H1 (cell line): Measurements from ENCODE around the gene EDN1.

Experiments
- CTCF ChIP-seq, 3 experiments: IDR thresholded peaks; 1 replicate in 2 of 3; 2 replicates in 1 of 3; pipeline versions ENCODE4 v1.5.1 to v1.6.1; 2011; ENCODE audit warnings: low read length in 3 of 3, mild to moderate bottlenecking in 3 of 3, inconsistent platforms in 2 of 3, low read depth in 1 of 3, moderate library complexity in 1 of 3; ENCODE audit not compliant: insufficient read depth in 1 of 3; ENCODE audit errors: control extremely low read depth in 1 of 3
- POLR2AphosphoS5 ChIP-seq: IDR thresholded peaks from 2 replicates; pipeline ENCODE4 v1.6.1; 2011; ENCODE audit warnings: low read depth, low read length
- TBP ChIP-seq: IDR thresholded peaks from 2 replicates; pipeline ENCODE4 v1.6.1; 2011; ENCODE audit warnings: low read depth, low read length, improper control_type of control experiment

- no peak for TF ChIP-seq CTCF (IDR thresholded peaks at IDR 0.05; ENCODE audit: control extremely low read depth in 1 of 3, insufficient read depth in 1 of 3, low read depth in 1 of 3, low read length in 3 of 3)
- no peak for TF ChIP-seq TBP
- TF ChIP-seq POLR2AphosphoS5: no peak
These were observed 45.0 kb downstream of the EDN1 start for GRCh38 chr6:12335131-12335527.
